NCI-H2107 (cell line): ENCODE measurements around the gene LTB.
"Not testable (repeated sequence)": the region's sequence is repeated elsewhere in the genome, so short reads cannot be mapped to it uniquely, and the experiment has no call there.

Experiments
- DNase-seq: peaks from one replicate; lab custom pipeline; 2025; lab: John Stamatoyannopoulos, UW

LTB gene

GRCh38 chr6:31607317-31607716, 25.1 kb upstream of the LTB start:
- no peak for DNase-seq

- DNase-seq, result no peak
These were observed 14.8 kb upstream of the LTB start for GRCh38 chr6:31597006-31597405.

GRCh38 chr6:31592396-31592771, 10.2 kb upstream of the LTB start:
- no peak for DNase-seq

GRCh38 chr6:31590691-31591090, 8.5 kb upstream of the LTB start:
- not testable (repeated sequence) for DNase-seq

- DNase-seq, result no peak
These were observed 6.8 kb upstream of the LTB start for GRCh38 chr6:31588871-31589650.

GRCh38 chr6:31587791-31588777, 5.9 kb upstream of the LTB start:
- no peak for DNase-seq

- no peak for DNase-seq
These were observed 4.5 kb upstream of the LTB start for GRCh38 chr6:31586599-31587281.

- DNase-seq, result no peak
These were observed 3.8 kb upstream of the LTB start, which contains the start of gene LST1 for GRCh38 chr6:31586008-31586407. Gene LST1, plus strand, starts transcription at chr6:31586277. Its CDS starts 1,023 bp downstream, at chr6:31587300.

- no peak for DNase-seq
These were observed 3.3 kb upstream of the LTB start for GRCh38 chr6:31585491-31585890.

- DNase-seq, result no peak
These were observed 592 bp downstream of the LTB start for GRCh38 chr6:31581434-31582229.

- peak; percentile 11 for DNase-seq
These were observed 1.3 kb downstream of the LTB start for GRCh38 chr6:31580807-31581433.

- no peak for DNase-seq
These were observed 1.8 kb downstream of the LTB start for GRCh38 chr6:31580438-31580740.

- DNase-seq, result no peak
These were observed 2.4 kb downstream of the LTB start for GRCh38 chr6:31579546-31580437.

GRCh38 chr6:31579119-31579505, 3.1 kb downstream of the LTB start:
- no peak for DNase-seq

- no peak for DNase-seq
These were observed 3.8 kb downstream of the LTB start for GRCh38 chr6:31578184-31579118.

GRCh38 chr6:31577579-31577966, 4.7 kb downstream of the LTB start:
- no peak for DNase-seq

GRCh38 chr6:31576897-31577578, 5.2 kb downstream of the LTB start:
- no peak for DNase-seq

- DNase-seq, result no peak
These were observed 6.1 kb downstream of the LTB start for GRCh38 chr6:31575952-31576685.
